Measurements from ENCODE around the gene PSMB8.

GRCh38 chr6:32830936-32831335, 12.9 kb downstream of the PSMB8 start:
- TF ChIP-seq NFRKB (IDR thresholded peaks at IDR 0.05) (no peak), ELF4 (IDR thresholded peaks at IDR 0.05) (no peak)
